H9 (cell line): ENCODE data around the gene ALX4. TPM values are rescaled to one million over a fixed set of nuclear protein-coding genes. Genes with fewer than 3 reads are reported as not detected.

Experiments used
- DNase-seq: peaks from one replicate; pipeline ENCODE4 v3.0.0-alpha.2; 2017
- H2AFZ ChIP-seq: one replicate; pipeline ENCODE4 v1.6.1; 2013; ENCODE audit warnings: mild to moderate bottlenecking, low read length, control low read depth, moderate library complexity
- H2AK5ac ChIP-seq: 2 replicates; pipeline ENCODE4 v1.6.1; 2013; ENCODE audit warnings: low read length, control low read depth, mixed read lengths; ENCODE audit not compliant: insufficient read length
- H2BK120ac ChIP-seq: one replicate; pipeline ENCODE4 v1.6.1; 2013; ENCODE audit warnings: low read depth, mild to moderate bottlenecking, low read length, control low read depth, inconsistent platforms; ENCODE audit not compliant: poor library complexity, severe bottlenecking
- H2BK12ac ChIP-seq: 2 replicates; pipeline ENCODE4 v1.6.1; 2013; ENCODE audit warnings: low read length, control low read depth, mixed read lengths, low read depth; ENCODE audit not compliant: insufficient read length
- H2BK15ac ChIP-seq: 2 replicates; pipeline ENCODE4 v1.6.1; 2013; ENCODE audit warnings: low read depth, low read length, control low read depth
- H2BK20ac ChIP-seq: one replicate; pipeline ENCODE4 v1.6.1; 2013; ENCODE audit warnings: low read depth, mild to moderate bottlenecking, low read length, control low read depth, inconsistent platforms; ENCODE audit not compliant: poor library complexity, severe bottlenecking
- H2BK5ac ChIP-seq: 2 replicates; pipeline ENCODE4 v1.6.1; 2013; ENCODE audit warnings: low read length, control low read depth, mixed read lengths; ENCODE audit not compliant: insufficient read length
- H3K14ac ChIP-seq: 2 replicates; pipeline ENCODE4 v1.6.1; 2013; ENCODE audit warnings: low read length, control low read depth; ENCODE audit not compliant: insufficient read depth
- H3K18ac ChIP-seq: 2 replicates; pipeline ENCODE4 v1.6.1; 2013; ENCODE audit warnings: low read depth, mild to moderate bottlenecking, mixed read lengths, low read length, control low read depth; ENCODE audit not compliant: insufficient read length
- H3K23ac ChIP-seq: 2 replicates; pipeline ENCODE4 v1.6.1; 2013; ENCODE audit warnings: low read length, control low read depth, mixed read lengths, low read depth; ENCODE audit not compliant: insufficient read length
- H3K23me2 ChIP-seq: 2 replicates; pipeline ENCODE4 v1.6.1; 2013; ENCODE audit warnings: low read depth, mild to moderate bottlenecking, mixed read lengths, low read length, control low read depth; ENCODE audit not compliant: insufficient read length, poor library complexity, severe bottlenecking
- H3K27ac ChIP-seq: 2 replicates; pipeline ENCODE4 v1.5.1; 2013; ENCODE audit warnings: low read length, control low read depth, mixed read lengths, low read depth; ENCODE audit not compliant: insufficient read length
- H3K27me3 ChIP-seq: 2 replicates; pipeline ENCODE4 v1.6.1; 2013; ENCODE audit warnings: low read length, control low read depth, inconsistent platforms; ENCODE audit not compliant: insufficient read depth
- H3K4ac ChIP-seq: 2 replicates; pipeline ENCODE4 v1.6.1; 2013; ENCODE audit warnings: low read depth, mild to moderate bottlenecking, control low read depth, inconsistent platforms, low read length, moderate library complexity
- H3K4me1 ChIP-seq: 2 replicates; pipeline ENCODE4 v1.6.1; 2013; ENCODE audit warnings: low read length, control low read depth, inconsistent platforms; ENCODE audit not compliant: insufficient read depth
- H3K4me2 ChIP-seq: 2 replicates; pipeline ENCODE4 v1.6.1; 2013; ENCODE audit warnings: low read length, control low read depth, mixed read lengths; ENCODE audit not compliant: insufficient read length, insufficient read depth
- H3K56ac ChIP-seq: 2 replicates; pipeline ENCODE4 v1.6.1; 2013; ENCODE audit warnings: low read depth, mild to moderate bottlenecking, mixed read lengths, low read length, control low read depth; ENCODE audit not compliant: insufficient read length
- H3K79me1 ChIP-seq: 2 replicates; pipeline ENCODE4 v1.6.1; 2013; ENCODE audit warnings: low read depth, mild to moderate bottlenecking, moderate library complexity, low read length, control low read depth, inconsistent platforms; ENCODE audit not compliant: insufficient read depth, poor library complexity, severe bottlenecking
- H3K79me2 ChIP-seq: 2 replicates; pipeline ENCODE4 v1.6.1; 2013; ENCODE audit warnings: low read length, control low read depth, inconsistent platforms; ENCODE audit not compliant: insufficient read depth
- H3K9ac ChIP-seq: 2 replicates; pipeline ENCODE4 v1.6.1; 2013; ENCODE audit warnings: low read length, control low read depth, mixed read lengths; ENCODE audit not compliant: insufficient read length; ENCODE audit errors: extremely low read depth
- H3K9me3 ChIP-seq: one replicate; pipeline ENCODE4 v1.6.1; 2013; ENCODE audit warnings: low read depth, low read length, inconsistent platforms; ENCODE audit not compliant: control insufficient read depth
- H3T11ph ChIP-seq: one replicate; pipeline ENCODE4 v1.6.1; 2013; ENCODE audit warnings: mild to moderate bottlenecking, low read length, control low read depth, inconsistent platforms
- H4K20me1 ChIP-seq: one replicate; pipeline ENCODE4 v1.6.1; 2013; ENCODE audit not compliant: control insufficient read depth, insufficient read length, insufficient read depth
- H4K5ac ChIP-seq: 2 replicates; pipeline ENCODE4 v1.6.1; 2013; ENCODE audit warnings: low read depth, mild to moderate bottlenecking, mixed read lengths, low read length, control low read depth; ENCODE audit not compliant: insufficient read length
- H4K8ac ChIP-seq: replicated peaks from 2 replicates; pipeline ENCODE4 v1.6.1; 2013; ENCODE audit warnings: low read length, control low read depth, mixed read lengths, low read depth; ENCODE audit not compliant: insufficient read length
- H4K91ac ChIP-seq: 2 replicates; pipeline ENCODE4 v1.6.1; 2013; ENCODE audit warnings: low read depth, mild to moderate bottlenecking, moderate library complexity, mixed read lengths, low read length, control low read depth; ENCODE audit not compliant: insufficient read length
- H3K27ac Mint-ChIP-seq, 3 experiments: 2 replicates in 2 of 3; 3 replicates in 1 of 3; pipeline ENCODE4 v1.8.0; 2020 to 2021; ENCODE audit warnings: mixed read lengths in 3 of 3, mild to moderate bottlenecking in 1 of 3, moderate library complexity in 1 of 3
- H3K27me3 Mint-ChIP-seq: 2 replicates; pipeline ENCODE4 v1.8.0; 2021; ENCODE audit warnings: low read depth, mild to moderate bottlenecking, moderate library complexity, mixed read lengths
- H3K36me3 Mint-ChIP-seq, 3 experiments: 2 replicates in 2 of 3; 3 replicates in 1 of 3; pipeline ENCODE4 v1.8.0; 2020 to 2021; ENCODE audit warnings: low read depth in 3 of 3, mixed read lengths in 3 of 3; ENCODE audit not compliant: insufficient read depth in 1 of 3
- H3K4me1 Mint-ChIP-seq, 2 experiments: 2 replicates each; pipeline ENCODE4 v1.8.0; 2020; ENCODE audit warnings: mixed read lengths in 2 of 2
- H3K4me3 Mint-ChIP-seq, 2 experiments: 2 replicates in 1 of 2; 3 replicates in 1 of 2; pipeline ENCODE4 v1.8.0; 2020 to 2021; ENCODE audit warnings: mild to moderate bottlenecking in 2 of 2, mixed read lengths in 2 of 2, moderate library complexity in 1 of 2
- H3K9me3 Mint-ChIP-seq, 2 experiments: 2 replicates in 1 of 2; 3 replicates in 1 of 2; pipeline ENCODE4 v1.8.0; 2020; ENCODE audit warnings: mild to moderate bottlenecking in 2 of 2, mixed read lengths in 2 of 2, moderate library complexity in 1 of 2
- WGBS: extraction: QIAGEN DNeasy Blood & Tissue Kit; methylation state at CpG from one replicate; pipeline ENCODE4 v1.1.7; 2013; ENCODE audit warnings: missing lambda C conversion rate, low lambda C conversion rate, mixed read lengths; ENCODE audit not compliant: insufficient read length; ENCODE audit errors: extremely low coverage; 5-methylcytosine and 5-hydroxymethylcytosine counted together
- total RNA-seq: library from RNA; stranded (reverse); gene quantifications from 2 replicates; pipeline ENCODE4 v1.2.1, GENCODE V29; 2021
- TF ChIP-seq, protein P1 (sequence below): fragments of 200-600 bp; sonication (generic); conservative IDR thresholded peaks from 3 replicates; pipeline ENCODE4 v1.8.0; 2021; ENCODE audit warnings: antibody characterized with exemption, mild to moderate bottlenecking

ALX4 gene
- total RNA-seq, 1 experiment from 2014 or later = not detected

DNA sequence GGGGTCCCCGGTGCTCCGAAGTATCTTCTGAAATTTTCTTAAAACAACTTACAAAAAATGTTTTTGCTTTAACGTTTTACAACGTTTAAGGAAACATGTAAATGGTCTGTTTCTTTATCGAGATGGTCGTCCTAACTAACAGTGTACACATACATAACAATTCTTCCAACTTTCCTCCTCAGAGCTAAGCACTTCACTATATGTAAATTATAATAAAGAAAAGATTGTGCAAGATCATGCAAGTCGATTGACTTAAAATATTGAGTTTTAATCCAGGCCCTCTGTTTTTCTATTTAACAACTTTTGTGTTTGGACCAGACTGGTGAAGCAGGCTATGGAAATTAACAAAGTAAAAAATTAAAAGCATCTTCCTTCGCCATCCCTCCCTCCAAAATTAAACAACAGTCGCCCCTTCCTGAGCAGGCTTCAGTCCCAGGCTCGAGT, 4.9 kb downstream of the ALX4 start:
- Histone ChIP-seq H2AFZ (no peak overlapping the region), H2BK120ac (no peak overlapping the region), H3T11ph (no peak overlapping the region), H2BK15ac (no peak overlapping the region), H3K14ac (no peak overlapping the region), H4K5ac (no peak overlapping the region), H3K23ac (no peak overlapping the region), H3K27ac (no peak overlapping the region), H4K91ac (no peak overlapping the region), H3K9me3 (no peaks in the 10 kb centered on the region), H2BK20ac (no peak overlapping the region), H3K23me2 (peaks cover 8% of the 10 kb centered on the region), H4K20me1 (no peaks in the 10 kb centered on the region), H2AK5ac (no peak overlapping the region), H2BK5ac (no peak overlapping the region), H2BK12ac (no peak overlapping the region), H3K79me2 (no peaks in the 10 kb centered on the region), H3K4me1 (no peaks in the 10 kb centered on the region), H3K4me2 (peak overlapping the region; percentile 1), H3K79me1 (no peaks in the 10 kb centered on the region), H3K56ac (no peak overlapping the region), H4K8ac (no peak overlapping the region), H3K18ac (no peak overlapping the region), H3K27me3 (peaks cover 80% of the 10 kb centered on the region), H3K9ac (no peak overlapping the region), H3K4ac (no peak overlapping the region)
- no peak for DNase-seq
- Mint-ChIP-seq H3K36me3 (no peaks in the 10 kb centered on the region), H3K4me1 (peaks cover 37 to 44% of the 10 kb centered on the region in 2 experiments), H3K9me3 (peaks cover 0 to 6% of the 10 kb centered on the region in 2 experiments; a peak in 1 of 5 replicates), H3K27me3 (peaks cover 100% of the 10 kb centered on the region), H3K27ac (no peak overlapping the region), H3K4me3 (peak overlapping the region in 1 of 2 experiments; percentile 74; a peak in 3 of 5 replicates)
- WGBS = no CpG with 5 or more reads among the region's 10 CpGs
- TF ChIP-seq, protein P1, sequence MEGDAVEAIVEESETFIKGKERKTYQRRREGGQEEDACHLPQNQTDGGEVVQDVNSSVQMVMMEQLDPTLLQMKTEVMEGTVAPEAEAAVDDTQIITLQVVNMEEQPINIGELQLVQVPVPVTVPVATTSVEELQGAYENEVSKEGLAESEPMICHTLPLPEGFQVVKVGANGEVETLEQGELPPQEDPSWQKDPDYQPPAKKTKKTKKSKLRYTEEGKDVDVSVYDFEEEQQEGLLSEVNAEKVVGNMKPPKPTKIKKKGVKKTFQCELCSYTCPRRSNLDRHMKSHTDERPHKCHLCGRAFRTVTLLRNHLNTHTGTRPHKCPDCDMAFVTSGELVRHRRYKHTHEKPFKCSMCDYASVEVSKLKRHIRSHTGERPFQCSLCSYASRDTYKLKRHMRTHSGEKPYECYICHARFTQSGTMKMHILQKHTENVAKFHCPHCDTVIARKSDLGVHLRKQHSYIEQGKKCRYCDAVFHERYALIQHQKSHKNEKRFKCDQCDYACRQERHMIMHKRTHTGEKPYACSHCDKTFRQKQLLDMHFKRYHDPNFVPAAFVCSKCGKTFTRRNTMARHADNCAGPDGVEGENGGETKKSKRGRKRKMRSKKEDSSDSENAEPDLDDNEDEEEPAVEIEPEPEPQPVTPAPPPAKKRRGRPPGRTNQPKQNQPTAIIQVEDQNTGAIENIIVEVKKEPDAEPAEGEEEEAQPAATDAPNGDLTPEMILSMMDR = no peak
